ENCODE measurements around the gene PFN1. TPM values are rescaled to one million over a fixed set of nuclear protein-coding genes. Genes with fewer than 3 reads are reported as not detected.

PFN1 gene
- total and polyA plus RNA-seq, 9 of the 15 experiments (the other 6 are each of a cell fraction or from before 2014, with no cell fraction given), result 60.5 to 1,479 (median 456) TPM

- TF ChIP-seq MAFG (tag; conservative IDR thresholded peaks at IDR 0.05), result no peak
- TF ChIP-seq BHLHE40 (IDR thresholded peaks at IDR 0.05; ENCODE audit: low read length), result peak; percentile 85
- TF ChIP-seq FOXA1 (IDR thresholded peaks at IDR 0.05; ENCODE audit: borderline replicate concordance), result no peak
- no peak for TF ChIP-seq ZNF124 (CRISPR knock-in tag; IDR thresholded peaks at IDR 0.05)
- no peak for TF ChIP-seq ATF2 (CRISPR knock-in tag; IDR thresholded peaks at IDR 0.05)
- no peak for TF ChIP-seq MED1 (CRISPR knock-in tag; IDR thresholded peaks at IDR 0.05; ENCODE audit: borderline replicate concordance)
- TF ChIP-seq TCF7 (IDR thresholded peaks at IDR 0.05; ENCODE audit: borderline replicate concordance), result no peak
- TF ChIP-seq NRF1 (conservative IDR thresholded peaks at IDR 0.05 in 1 of 2, IDR thresholded peaks at IDR 0.05 in 1 of 2), result no peak
- peak; percentile 67 to 84 (median 68) for TF ChIP-seq CTCF (IDR thresholded peaks at IDR 0.05 in 2 of 3, conservative IDR thresholded peaks at IDR 0.05 in 1 of 3; ENCODE audit: insufficient read depth in 2 of 3, low read depth in 1 of 3, low read length in 3 of 3)
- no peak for TF ChIP-seq CHCHD3 (CRISPR knock-in tag; IDR thresholded peaks at IDR 0.05)
- no peak for TF ChIP-seq KLF16 (IDR thresholded peaks at IDR 0.05)
- 0 out of 2 replicates have a peak, but pooled peaks have one; percentile 37 for TF ChIP-seq ZEB2 (IDR thresholded peaks at IDR 0.05)
- TF ChIP-seq ZNF407 (IDR thresholded peaks at IDR 0.05; ENCODE audit: low read depth), result no peak
- TF ChIP-seq MYC (IDR thresholded peaks at IDR 0.05; ENCODE audit: low read depth, low read length), result peak; percentile 54
- no peak for TF ChIP-seq MYC (CRISPR knock-in tag; IDR thresholded peaks at IDR 0.05; ENCODE audit: borderline replicate concordance, low read depth)
Observed at GRCh38 chr17:4903051-4903818, 45.1 kb downstream of the PFN1 start, which contains the start of gene CHRNE (continued).
